GM19099 (cell line): ENCODE data around the gene ZDHHC8.

Source experiments
- POLR2A ChIP-seq: IDR thresholded peaks from 3 replicates; pipeline ENCODE4 v1.6.1; 2011; ENCODE audit warnings: low read depth; ENCODE audit not compliant: insufficient read length; ENCODE audit errors: extremely low read depth

ZDHHC8 gene

DNA sequence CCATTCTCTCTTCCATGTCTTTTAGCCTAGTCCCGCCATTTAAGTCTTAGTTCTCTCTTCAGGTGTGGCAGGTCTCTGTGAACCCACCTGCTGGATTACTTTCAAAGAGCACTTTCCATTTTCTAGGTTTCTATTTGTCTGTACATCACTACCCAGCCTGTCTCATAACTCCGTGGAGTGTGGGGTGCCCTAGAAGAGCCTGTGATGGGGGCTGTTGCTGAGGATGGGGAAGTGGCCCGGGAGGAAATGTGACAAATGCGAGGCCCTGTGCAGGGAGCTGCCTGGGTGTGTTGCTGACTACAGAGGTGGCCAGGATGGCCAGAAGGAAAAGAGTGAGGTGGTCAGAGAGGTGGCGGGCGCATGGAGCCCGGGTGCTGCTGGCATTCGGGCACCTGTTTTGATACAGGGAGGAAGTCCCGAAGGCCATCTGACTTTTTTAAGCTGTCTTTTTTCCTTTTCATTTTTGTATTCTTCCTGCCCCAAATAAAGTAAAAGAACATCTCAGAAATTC, 40.8 kb upstream of the ZDHHC8 start:
- TF ChIP-seq POLR2A, result no peak

DNA sequence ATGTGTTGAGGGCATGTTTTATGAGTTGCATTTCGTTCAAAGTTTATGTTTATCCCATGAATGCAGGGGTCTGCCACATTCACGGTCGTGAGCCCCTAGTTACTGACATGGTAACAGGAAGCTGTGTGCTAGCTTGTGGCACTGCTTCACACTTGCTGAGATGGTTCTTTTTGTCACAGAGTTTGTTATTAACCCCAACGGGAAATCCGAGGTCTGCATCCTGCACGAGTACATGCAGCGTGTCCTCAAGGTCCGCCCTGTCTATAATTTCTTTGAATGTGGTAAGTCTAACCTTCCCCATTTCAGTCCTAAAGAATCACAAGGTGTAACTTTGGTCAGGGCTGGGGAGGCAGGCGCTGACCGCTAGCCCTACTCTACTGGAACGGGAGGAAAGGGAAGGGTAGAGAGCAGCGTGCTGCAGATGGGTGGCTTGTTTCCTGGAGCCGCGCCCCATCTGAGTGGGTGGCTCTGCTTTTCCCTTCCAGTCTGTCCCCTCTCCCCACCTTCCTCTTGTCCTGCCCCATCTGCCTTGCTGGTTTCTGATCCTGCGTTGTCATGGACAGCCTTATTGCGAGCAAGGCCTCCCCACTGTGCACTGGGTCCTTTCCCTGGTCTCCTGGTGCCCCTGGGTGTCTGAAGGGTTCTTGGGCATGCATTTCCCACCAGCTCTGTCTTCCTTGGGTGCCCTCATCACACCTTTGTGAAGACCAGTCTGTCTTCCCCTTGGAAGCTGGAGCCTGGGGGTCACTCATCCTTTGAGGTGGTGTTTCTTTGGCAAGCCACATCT, 39.7 kb upstream of the ZDHHC8 start:
- no peak for TF ChIP-seq POLR2A

DNA sequence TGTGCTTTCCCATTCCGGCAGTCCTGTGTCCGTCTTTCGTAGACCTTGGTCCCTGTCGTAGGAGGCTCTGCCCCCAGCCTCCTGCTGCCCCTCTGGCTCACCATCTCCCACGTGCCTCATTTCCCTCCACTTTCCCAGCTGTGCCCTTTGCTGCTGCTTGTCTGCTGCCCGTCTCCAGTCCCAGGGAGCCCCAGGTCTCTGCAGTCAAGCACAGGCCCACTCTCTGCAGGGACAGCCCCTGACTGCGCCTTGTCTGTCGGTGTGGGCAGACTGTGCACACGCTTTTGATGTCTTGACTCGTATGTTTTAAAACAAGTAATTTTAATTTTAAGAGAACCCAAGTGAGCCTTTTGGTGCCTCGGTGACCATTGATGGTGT, 39.1 kb upstream of the ZDHHC8 start:
- TF ChIP-seq POLR2A, result no peak

DNA sequence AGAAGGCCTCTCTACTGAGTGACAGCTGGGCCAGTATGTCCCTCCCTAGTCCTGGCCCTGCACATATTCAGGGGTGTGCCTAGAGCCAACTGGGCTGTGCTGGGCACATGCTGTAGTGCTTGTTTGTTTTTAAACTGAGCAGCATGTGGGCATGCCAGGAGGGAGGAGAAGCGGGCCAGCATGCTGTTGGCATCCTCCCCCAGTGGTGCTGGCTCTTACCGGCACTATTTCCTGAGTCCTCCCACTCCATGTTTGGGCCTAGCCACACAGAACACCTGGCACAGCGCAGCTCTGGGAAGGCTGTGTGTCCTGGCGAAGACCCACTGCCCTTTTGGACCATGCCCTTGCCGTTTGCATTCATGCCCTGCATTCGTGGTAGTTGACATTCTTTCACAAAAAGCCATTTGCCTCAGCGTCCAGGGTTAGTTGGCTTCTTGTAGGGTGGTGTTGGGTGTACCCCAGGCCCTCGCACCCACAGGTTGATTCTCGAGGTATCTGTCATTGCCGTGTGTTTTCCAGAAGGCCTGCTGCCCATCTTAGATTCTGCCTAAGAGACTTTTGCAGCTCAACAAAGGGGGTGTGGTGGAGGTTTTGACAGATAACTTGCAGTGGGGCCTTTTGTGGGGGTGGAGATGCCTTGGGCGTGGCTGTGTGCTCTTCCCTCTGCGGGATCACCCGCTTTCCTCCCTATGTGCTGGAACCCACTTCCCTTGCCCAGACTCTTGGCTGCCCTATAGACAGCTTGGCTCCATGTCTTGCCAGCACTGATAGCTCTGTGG, 38.0 kb upstream of the ZDHHC8 start:
- TF ChIP-seq POLR2A, result no peak

DNA sequence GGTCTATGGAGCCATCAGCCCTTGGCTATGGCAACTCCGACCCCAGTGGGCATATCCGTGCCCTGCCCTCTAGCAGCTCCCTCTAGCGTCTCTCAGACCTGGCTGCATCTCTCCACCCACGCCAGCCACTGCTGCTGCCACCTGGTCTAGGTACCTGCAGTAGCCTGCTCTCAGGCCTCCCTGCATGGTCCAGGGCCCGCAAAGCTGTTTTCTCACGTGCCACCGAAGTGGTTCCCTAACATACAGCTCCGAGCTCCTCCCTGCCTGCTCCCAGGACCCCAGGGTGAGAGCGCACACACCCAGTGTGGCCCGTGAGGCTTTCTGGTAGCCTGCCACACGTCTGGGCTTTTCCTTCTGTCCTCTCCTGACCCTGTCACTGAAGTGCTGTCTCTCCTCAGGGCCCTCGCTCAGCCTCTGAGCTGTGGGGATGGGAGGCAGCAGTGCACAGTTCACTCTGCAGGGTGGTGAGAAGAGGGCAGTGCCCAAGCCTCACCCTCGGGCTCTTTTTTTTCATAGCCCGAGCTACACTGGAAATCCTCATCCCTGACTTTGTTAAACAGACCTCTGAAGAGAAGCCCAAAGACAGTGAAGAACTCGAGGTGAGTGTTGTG, 37.3 kb upstream of the ZDHHC8 start:
- no peak for TF ChIP-seq POLR2A

DNA sequence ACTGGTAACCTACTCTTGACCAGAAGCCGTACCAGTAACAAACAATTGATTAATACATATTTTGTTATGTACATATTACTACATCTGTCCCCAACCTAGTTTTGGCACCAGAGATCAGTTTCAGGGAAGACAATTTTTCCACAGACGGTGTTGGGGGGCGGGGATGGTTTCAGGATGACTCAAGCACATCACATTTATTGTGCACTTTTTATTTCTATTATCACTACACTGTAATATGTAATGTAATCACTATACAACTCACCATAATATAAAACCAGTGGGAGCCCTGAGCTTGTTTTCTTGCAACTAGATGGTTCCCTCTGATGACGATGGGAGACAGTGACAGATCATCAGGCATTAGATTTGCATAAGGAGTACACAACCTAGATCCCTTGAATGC, 36.1 kb upstream of the ZDHHC8 start:
- no peak for TF ChIP-seq POLR2A

DNA sequence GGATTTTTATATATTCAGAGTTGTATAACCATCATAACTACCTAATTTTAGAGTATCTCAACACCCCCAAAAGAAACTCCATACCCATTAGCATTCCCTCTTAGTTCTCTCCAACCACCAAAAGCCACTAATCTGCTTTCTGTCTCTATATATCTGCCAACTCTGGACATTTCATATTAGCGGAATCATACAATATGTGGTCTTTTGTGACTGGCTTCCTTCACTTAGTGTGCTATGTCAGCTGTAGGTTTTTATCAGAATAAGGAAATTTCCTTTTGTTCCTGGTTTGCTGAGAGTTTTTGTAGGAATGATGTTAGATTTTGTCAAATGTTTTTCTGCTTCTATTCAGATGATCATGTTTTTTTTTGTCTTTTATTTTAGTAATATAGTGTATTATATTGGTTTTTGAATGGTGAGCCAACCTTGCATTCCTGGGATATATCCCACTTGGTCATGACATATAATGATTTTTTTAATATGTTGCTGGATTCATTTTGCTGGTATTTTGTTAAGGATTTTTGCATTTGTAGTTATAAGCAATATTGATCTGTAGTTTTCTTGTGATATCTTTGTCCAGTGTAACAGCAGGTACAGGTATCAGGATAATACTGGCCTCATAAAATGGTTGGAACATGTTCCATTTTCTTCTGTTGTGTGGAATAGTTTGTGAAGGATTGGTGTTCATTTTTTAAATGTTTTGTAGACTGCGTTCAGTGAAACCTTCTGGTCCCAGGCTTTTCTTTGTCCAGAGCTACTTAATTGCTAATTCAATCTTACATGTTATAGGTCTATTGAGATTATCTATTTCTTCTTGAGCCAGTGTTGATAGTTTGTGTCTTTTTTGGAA, 34.8 kb upstream of the ZDHHC8 start:
- no peak for TF ChIP-seq POLR2A

DNA sequence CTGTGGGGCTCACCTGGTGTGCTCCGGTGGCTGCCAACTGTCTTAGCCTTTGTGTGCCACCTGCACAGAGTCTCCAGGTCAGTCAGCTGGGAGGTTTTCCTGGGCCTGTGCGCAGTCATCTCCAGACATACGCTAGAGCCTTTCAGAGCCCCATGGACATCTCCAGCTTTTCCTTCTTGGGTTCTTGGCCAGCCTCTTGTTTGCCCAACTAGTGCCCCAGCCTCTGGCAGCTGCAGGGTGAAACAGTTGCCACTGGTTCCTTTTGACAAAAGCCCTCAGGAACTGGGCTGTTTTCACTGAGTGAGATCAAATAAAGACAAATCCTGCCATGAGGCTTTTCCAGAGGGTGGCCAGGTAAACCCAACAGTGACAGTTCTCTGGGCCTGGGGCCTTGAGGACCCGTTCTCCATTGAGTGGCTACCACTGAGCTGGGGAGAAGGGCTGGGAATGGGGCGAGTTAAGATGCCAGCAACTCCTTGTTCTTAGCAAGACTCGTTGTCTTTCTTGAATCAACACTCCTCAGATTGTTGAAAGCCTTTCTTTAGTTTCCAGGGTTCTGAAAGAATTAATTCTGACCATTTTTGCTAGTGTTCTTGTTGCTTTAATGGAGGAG, 32.4 kb upstream of the ZDHHC8 start:
- no peak for TF ChIP-seq POLR2A

DNA sequence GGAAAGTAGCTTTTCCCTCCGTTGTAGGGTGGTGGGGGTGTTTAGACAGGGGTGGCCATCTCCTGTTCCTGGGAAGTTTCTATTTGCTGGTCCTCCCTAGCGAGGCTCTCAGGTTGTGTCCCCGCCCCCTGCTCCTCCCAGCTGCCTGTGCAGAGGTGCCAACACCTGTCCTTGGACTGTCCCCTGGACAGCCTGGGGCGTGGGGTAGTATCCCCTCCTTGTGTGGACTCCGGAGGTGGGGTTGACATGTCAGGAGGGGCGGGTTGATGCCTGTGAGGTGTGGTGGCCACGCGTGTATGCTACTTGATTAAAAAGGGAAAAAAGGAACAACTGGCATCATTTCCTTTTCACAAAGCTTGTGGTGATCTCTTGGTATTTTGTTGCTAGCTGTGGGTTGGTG, 30.0 kb upstream of the ZDHHC8 start:
- TF ChIP-seq POLR2A, result no peak

DNA sequence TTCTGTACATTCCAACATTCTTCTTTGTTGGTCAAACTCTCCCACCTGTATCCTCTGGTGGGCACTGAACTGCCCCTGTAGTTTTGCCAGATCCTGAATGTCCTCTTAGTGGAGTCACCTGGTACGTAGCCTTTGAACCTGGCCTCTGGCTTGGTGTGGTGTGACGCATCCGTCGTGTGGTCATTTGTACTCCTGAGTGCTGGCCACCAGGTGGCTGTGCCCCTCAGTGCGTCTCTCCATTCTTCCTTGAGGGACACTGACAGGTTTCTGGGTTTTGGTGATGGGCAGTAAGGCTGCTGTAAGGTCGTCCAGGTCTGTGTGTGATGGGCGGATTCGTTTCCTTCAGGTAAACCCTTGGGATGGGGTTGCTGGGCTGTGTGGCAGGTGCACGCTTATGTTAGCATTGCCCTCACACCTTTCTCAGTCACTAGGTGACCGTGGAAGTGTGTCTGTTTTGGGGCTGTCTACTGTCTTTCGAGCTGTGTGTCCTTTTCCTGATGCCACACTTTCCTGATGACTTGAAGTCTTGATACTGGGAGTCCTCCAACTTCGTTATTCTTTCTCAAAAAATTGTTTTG, 29.3 kb upstream of the ZDHHC8 start:
- no peak for TF ChIP-seq POLR2A

DNA sequence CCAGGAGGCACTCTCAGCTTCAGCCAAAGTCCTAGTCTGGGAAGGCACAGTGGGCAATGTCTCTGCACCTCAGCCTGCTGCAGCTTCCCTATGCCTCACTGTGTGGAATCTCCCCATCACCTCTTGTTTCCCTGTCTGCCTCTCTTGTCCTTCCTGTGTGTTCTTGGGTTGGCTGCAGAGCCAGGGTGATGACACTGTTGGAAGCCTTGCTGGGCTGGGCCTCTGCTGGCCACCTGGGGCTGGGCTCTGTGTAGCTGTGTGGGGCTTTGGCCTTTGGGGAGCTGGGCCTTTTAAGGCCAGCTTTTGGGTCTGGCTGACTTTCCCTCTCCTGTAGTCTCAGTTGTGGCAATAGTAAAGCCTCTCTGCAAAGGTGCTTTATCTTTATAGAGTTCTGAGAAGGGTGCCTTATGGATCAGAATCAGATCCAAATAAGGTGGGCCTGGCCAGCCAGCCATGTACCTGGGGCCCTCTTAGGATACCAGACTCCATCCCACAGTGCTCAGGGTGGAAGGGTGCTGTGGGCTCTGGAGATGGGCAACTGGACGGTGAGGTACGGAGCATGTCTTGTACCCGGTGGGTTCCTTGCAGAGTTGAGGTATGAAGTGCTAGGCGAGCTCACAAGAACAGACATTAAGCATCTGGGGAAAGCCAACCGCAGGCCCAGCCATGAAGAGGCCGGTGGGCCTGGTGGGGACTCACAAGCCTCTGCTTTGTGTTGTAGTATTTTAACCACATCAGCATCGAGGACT, 26.0 kb upstream of the ZDHHC8 start:
- no peak for TF ChIP-seq POLR2A

DNA sequence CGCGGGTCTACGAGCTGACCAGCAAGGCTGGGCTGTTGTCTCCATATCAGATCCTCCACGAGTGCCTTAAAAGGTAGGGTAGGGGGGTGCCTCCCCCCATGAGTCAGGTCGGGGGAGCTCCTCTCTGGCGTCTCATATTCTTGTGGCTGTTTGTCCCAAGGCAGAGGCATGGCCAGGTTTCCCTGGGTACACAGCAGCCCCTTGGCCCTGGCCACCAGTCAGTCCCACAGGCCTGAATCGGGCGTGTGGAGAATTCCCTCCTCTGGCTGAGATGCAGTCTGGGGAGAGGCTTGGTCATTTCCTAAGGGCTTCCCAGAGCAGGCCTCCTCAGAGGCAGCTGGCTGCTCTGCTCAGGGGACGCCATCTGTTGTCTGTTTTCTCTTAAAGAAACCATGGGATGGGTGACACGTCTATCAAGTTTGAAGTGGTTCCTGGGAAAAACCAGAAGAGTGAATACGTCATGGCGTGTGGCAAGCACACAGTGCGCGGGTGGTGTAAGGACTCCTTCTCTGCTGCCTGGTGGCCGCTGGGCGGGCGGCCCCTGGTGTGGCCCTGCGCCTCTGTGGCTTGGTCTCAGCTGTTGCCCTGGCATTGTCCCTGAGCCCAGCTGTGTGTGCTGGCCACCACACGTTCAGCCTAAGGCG, 25.3 kb upstream of the ZDHHC8 start:
- no peak for TF ChIP-seq POLR2A

DNA sequence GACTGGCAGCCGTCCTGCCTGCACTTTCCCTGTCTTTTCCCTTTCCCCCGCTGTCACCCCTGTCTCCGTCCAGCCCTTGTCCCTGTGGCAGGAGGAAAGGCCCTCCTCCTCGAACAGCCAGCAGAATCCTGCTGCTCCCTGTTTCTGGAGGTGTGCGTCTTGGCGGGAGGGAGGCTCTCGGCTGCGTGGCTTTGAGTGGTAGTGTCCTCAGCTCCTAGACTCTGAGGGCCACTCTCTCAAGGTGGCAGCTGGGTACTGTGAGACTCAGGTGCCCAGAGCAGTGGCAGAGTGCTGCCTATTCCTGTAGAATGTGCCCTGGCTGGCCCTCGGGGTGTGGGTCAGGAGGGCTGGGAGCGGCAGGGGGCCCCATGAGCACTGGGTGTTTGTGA, 24.8 kb upstream of the ZDHHC8 start:
- no peak for TF ChIP-seq POLR2A

DNA sequence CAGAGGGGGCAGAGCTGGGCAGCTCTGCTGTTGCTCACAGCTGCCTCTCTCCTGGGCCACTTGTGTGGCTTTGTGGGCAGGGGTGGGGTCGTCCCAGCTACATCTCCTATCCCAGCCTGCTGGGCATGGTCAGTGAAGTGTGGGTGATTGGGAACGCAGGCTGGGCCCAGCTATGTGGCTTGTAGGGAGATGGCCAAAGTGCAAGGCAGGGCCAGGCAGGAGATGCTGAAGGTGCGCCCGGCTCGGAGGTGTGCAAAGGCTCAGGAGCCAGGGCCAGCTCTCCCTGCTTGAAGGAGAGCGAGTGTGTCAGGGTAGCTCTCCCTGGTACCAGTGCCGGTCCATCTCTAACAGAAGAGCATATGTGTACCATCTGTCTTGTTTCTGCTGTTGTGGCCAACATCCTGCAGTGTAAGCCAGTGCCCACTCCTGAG, 24.1 kb upstream of the ZDHHC8 start:
- TF ChIP-seq POLR2A, result no peak
